HEK293 (cell line): ENCODE measurements around the gene TPH2.

Experiments
- ZNF114 ChIP-seq: fragments of 450-650 bp; formaldehyde crosslinking; IDR thresholded peaks from 2 replicates; pipeline ENCODE4 v1.5.0; 2017; ENCODE audit warnings: missing biosample characterization, missing genetic modification characterization
- ZNF138 ChIP-seq: fragments of 450-650 bp; formaldehyde crosslinking; IDR thresholded peaks from 2 replicates; pipeline ENCODE4 v1.5.1; 2016; ENCODE audit warnings: missing biosample characterization, missing genetic modification characterization, borderline replicate concordance
- ZNF274 ChIP-seq, 2 experiments: fragments of 200-500 bp in 1 of 2; fragments of 450-650 bp in 1 of 2; sonication (Bioruptor generic) in 1 of 2; formaldehyde crosslinking in 1 of 2; IDR thresholded peaks; 2 replicates each; pipeline versions ENCODE4 v1.5.1 to v1.6.1; 2014 to 2016; ENCODE audit warnings: borderline replicate concordance in 1 of 2, inconsistent platforms in 1 of 2, low read length in 1 of 2, missing biosample characterization in 1 of 2, missing genetic modification characterization in 1 of 2
- ZNF416 ChIP-seq: fragments of 450-650 bp; formaldehyde crosslinking; IDR thresholded peaks from 2 replicates; pipeline ENCODE4 v1.5.1; 2016; ENCODE audit warnings: missing biosample characterization, missing genetic modification characterization
- ZNF654 ChIP-seq: fragments of 450-650 bp; formaldehyde crosslinking; IDR thresholded peaks from 2 replicates; pipeline ENCODE4 v1.5.1; 2016; ENCODE audit warnings: low read depth, missing biosample characterization, missing genetic modification characterization

GRCh38 chr12:71999795-72000194 lies 61.1 kb downstream of the TPH2 start:
- TF ChIP-seq ZNF114 (tag by site-specific recombination): no peak
- no peak for TF ChIP-seq ZNF274 (IDR thresholded peaks at IDR 0.05; ENCODE audit: low read length)
- TF ChIP-seq ZNF274 (tag by site-specific recombination; IDR thresholded peaks at IDR 0.05; ENCODE audit: borderline replicate concordance): no peak
- TF ChIP-seq ZNF138 (tag by site-specific recombination): no peak
- no peak for TF ChIP-seq ZNF416 (tag by site-specific recombination)
- no peak for TF ChIP-seq ZNF654 (tag by site-specific recombination)
